GM21367 (cell line): ENCODE results near the gene NTRK2.

Experiments used
- ATAC-seq: cut with Tn5 transposase; IDR thresholded peaks from one replicate; pipeline ENCODE4 v1.9.1; 2021; ENCODE audit not compliant: unreplicated experiment

NTRK2 gene

DNA sequence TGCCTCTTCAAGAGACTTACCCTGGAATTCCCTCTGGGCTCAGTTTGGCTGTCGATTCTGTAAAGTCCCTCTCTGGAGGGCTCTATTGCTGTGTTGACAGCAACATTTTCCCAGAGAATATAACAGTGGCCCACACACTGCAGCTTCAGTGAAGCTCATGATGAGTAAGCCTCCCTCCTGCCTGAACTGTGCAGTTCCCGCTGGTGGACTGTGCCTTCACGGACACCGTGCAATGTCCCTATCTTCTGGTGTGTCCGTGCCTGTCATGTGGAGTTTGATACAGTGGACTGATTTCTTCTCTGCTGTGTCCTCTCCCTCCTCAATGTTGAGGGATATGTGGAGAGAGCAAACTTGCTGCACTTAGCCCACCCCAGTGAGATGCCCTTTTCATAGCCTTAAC is 109.0 kb downstream of the NTRK2 start:
- ATAC-seq = no peak

DNA sequence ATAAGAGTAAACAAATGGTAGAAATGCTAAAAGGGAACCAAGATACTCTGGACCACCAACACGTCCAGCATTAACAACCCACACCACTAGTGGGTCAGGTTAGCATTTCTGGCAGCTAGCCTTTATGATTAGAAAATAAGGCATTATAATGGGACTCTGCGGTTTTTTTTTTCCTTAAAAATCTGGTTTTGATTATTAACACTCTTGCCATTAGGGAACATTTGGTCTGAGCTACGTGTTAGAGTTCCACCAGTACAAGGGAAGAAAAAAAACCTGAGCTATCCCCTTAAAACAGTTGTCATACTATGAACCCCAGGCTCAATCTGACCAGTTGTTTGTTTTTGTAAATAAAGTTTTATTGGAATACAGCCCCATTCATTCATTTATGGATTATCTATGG is 110.4 kb downstream of the NTRK2 start:
- ATAC-seq = no peak

DNA sequence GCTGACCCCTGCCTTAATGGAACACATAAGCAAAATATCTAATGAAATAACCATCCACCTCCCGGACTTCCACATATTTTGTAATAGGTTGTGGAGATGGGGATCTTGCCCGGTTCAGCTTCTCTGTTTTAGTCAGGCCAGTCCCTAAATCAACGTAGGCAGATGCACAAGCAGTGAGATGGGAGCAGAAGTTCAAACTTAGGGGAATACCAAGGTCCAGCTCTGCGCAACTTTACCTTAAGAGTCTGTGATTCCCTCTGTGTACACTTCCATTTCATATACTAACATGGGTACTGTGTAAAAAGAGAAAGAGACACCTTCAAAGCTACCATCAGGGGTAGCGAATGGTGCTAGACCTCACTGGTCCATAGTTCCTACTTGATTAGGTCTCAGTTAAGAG is 110.9 kb downstream of the NTRK2 start:
- no peak for ATAC-seq

DNA sequence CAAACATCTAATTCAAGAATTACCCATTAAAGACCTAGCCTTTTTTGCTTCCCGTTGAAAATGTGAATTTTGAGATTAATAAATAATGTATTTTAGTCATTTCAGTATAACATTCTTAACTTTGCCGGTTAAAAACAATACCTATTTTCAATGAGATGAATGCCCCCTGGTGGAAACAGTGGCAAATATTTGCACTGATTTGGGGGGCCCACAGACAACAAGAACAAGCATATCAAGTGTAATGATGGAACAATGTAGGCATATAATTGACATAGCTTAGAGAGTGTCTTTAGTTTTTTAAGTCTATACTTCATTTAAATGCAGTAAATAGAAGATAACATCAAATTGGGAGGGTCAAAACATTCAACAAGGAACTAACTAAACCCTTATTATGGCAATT is 111.9 kb downstream of the NTRK2 start:
- no peak for ATAC-seq

DNA sequence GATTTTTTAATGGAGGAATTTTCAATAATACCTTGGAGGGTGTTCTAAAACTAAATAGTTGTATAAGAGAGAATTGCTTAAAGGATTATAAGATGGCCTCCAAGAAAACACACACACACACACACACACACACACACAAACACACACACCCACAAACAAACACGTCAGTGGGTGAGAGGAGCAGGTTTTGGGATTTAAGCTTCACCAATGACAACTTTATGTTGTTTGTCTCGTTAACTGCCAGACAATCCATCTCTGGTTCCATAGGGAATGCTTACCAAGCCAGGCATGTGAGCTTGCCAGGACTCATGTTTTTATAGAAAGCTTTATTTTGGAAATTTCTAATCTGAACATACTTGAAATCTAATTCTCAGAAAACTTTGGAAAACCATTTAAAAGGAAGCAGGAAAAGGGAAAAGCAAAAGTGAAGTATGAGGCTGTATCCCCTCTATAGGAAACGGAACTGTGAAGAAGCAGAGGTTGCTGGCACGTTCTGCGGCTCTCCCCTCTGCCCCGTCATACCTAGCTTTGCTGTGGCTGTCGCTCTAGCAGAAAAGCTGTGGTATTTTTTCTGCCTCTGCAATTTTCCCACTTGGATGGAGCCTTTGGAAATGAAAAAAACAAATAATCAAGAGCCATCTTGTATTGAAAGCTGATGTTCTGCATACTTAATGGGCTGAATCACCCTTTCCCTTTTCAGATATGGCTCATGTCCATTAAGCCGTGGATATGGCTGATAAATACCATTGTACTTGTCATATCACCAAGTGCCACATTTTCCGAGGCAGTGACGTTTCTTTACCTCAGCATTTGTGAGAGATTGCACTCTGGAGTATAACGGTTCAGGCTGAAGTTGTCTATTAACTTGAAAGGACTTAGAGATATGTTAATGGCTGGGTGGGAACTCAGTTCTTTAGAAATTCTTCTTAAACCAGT is 112.7 kb downstream of the NTRK2 start:
- ATAC-seq = no peak

DNA sequence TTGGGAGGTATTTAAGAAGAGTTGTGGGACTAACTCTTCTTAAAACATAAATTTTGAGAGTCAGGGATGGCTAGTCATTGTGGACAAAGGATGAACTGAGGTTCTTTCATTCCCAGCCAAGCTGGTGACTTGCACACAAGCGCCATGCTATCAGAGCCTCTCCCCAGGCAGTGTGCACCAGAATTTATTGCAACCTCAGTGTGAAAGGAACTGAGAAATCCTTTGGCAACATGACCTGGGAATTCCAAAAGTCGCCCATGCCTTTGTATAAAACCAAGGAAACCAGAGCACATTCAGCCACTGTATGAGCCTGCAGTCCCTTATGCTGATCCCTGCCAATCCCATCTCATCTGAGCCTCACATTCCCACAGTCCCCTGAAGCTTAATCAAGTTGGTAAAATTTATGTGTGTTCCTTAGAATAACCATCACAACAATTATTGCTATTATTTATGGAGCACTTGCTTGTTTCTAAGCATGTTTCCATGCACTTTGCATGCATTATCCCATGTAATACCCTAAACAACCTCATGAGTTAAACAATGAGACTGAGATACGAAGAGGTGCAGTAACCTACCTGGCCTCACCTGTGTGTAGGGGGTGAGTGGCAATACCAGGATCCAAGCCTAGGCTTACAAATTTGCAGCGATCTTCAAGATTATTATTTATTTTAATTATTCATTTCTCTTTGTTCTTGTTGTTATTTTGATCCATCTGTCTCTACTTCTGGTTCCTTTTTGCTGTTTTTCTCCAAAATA is 116.4 kb downstream of the NTRK2 start:
- no peak for ATAC-seq

DNA sequence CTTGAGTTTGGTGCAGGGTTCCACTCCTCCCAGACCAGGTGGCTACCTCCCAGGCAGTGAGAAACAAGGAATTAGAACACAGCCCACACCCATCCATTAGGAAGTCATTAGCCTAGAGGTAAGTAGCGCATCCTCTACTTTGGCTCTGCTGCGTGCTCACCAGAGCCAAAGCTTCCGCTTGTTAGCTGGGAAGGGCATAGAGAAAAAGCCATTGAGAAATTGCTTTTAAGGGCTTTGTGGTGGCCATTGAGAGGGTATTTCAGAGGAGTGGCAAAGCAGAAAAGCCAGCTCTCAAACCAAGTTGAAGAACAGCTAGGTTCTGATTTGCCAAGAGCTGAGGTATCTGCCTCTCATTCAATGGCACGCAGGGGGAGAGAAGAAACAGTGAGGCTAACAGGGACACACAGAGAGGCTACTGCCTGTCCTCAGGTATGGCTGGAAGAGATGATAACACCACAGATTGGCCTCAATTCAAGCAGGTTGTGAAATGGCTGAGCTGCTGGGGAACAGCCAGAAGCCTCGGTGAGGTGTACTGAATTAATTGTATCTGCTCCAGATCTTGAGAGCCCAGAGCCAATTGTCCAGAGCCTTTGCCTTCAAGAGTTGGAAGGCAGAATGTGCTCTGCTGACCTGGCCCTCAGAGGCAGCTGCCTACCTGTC is 119.4 kb downstream of the NTRK2 start:
- no peak for ATAC-seq

DNA sequence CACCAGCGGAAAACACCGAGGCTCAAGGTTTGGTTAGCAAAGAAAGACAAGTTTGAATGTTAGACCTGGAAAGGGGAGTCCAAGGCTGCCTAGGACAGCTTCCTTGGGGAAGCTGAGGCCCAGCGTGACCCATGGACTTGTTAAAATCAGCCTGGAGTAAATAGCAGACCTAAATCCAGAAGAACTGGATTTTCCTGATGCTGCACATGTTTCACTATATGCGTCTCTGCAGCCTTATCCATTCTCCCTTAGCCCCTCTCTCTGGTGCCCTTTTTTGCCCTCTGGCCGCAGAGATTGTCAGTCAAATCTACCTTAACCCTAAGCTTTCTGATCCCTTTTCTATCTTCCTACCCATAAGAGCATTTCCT is 119.9 kb downstream of the NTRK2 start:
- ATAC-seq = no peak

DNA sequence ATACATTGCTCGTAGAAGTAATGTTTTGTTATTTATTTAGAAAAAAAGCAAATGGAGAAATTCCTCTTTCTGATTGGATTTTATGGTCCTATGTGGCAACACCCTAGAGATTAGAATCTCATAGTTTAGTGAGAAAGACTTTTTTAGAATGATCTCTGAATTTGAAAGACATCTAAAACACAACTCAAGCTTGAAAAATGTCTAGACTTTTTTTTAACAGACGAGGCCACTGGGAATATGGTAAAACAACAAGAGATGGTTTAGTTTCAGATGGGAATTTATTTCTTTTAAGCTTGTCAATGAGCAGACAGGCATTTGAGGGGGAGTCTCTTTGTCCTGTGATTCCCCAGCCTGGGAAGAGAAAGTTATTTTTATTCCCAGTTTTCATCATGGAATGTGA is 122.1 kb downstream of the NTRK2 start:
- no peak for ATAC-seq

DNA sequence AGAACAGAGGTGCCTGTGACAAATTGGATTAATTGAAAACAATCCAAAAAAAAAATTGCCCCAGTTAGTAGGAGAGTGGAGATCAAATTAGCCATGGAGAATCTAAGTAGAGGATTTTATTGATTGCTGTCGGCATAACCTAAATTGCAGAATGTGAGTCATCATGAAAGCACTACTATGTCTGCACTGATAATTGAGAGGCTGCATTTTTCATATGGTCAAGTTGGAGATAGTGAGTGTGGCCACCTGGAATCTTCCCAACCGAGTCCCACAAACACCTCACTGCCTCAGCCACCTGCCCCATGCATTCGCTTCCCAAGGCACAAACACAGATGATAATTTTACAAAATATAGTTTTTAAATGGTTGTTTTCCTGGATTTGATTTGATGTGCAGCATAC is 123.7 kb downstream of the NTRK2 start:
- no peak for ATAC-seq

DNA sequence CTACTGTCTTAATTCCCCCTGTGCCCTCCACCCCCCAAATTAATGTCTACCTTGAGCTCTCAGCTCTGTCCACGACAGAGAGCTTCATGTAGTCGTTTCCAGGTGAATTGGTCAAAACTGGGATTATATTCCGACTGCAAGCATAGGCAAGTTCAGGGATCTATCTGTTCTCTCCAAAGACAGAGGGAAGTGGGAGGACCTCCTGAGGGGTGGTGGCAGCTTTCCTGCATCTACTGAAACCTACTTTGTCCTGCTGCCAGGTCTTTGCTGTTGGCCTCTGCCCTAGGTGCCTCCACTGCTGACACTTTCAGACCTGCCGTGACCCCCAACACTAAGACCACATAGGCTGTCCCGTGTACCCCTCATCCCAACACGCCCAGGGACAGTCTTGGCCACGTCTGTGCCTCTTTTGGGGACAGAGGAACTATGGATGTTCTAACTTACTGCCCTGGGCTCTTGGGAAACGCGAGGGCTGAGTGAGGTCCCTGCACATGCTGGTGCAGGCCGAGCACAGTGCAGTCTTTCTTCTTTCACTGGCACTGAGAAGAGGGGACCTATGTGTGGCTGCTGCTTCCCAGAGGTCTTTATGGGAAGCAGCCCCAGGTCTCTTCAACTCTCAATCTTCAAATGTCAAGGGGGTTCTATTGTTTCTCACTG is 125.6 kb downstream of the NTRK2 start:
- no peak for ATAC-seq

DNA sequence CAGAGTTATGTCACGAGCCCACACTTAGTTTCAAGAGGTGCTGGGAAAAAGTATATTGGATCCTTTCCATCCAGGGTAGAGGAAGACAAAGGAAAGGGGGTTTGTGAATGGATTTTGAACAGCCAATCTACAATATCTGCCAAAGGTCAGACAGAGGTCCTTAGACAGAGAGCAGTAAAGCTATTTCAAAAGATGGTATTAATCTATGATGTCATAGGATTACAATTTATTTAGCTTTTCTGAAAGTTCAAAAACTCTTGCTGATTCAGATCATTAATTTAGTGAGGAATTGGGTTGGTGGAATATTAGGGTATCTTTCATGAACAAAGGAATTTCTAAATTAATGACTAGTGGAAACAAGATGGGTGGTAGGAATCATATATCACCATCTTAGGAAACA is 126.9 kb downstream of the NTRK2 start:
- ATAC-seq = no peak

DNA sequence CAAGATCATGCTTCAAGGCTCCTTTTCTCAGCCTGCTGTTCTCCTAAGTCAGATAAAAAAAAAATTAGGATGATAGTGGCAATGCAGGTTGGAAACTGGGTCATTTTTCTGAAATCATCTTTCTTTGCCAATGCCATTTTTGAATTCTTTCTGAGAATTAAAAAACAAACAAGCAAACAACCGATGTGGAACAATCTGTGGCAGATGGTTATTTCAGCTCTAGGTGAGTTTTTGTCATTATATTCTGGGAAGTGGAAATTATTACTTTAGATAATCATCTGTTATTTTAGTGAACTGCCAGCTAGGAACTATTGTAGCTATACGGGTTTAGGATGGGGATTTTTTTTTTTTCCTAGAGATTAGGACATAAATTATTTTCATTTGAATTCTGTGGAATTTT is 129.7 kb downstream of the NTRK2 start:
- no peak for ATAC-seq

DNA sequence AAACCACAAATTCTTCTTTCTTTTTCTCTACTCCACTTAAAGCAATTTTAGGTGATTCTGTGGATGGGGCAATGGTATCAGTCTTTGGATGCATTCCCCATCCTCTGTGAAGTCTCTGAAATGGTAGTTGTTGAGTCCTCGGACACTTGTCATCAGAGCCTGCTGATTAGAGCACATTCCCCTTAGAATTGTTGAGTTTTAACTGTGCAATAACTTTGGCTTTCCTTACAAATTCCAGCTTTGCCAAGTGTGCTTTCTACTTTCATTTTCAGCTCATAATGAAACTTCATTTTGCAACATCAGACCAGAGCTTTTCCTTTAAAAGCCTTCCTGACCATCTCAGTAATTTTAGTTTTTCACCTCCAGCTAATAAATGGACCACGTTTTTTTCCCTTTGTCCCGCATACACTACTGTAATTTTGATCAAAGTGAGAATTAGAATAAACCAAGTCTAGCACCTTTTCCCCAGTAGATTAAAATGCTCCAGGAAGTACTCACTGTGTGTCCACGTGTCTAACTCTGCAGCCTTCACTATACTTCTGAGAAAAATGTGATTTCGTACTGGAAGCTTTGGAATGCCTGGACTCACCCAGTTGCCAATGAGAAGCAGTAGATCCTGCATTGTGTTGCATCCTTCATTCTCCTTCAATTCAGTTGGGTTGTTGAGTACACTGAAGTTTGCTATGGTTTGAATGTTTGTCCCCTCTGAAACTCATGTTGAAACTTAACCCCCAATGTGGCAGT is 135.6 kb downstream of the NTRK2 start:
- ATAC-seq = no peak

DNA sequence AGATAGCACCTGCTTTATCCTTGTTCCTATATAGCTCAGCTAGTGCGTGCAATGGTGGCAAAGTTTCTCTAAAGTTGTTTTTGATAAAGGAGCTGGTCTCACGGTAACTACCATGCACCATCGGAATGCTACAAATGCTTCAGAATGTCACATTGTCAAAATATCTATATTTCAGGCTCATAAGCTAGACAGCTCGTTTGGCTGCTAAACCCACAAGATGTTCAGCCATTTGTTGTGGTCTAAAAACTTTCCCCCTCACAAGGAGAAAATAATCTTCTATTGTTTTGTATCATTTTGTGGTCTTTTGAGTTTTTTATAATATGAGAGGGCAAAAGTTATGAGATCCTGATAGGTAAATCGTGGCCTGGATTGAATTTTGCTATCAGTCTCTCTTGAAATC is 137.9 kb downstream of the NTRK2 start:
- no peak for ATAC-seq

DNA sequence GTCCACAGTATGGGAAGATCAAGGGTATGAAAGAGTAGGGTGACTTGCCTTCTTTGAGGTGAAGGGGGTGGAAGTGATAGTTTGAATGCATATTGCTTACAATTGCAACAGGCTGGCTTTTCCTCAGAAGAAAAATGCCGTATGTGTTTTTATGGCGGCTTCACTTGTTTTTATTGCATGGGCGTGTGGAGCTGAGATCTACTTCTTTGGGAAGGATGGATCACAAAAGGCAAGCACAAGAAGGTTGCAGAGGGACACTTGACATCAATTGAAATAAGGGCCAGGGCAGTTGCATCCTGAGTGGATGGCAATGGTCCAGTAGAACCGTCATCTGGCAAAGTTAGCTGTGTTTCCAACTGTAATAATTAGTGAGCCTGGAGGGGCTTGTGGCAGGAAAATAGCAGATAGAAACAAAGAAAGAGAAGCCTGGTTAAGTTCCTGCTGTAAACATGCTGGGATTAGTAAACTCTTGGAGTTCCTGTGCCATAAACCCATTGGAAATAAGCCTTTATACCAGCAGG is 138.4 kb downstream of the NTRK2 start:
- ATAC-seq = no peak

DNA sequence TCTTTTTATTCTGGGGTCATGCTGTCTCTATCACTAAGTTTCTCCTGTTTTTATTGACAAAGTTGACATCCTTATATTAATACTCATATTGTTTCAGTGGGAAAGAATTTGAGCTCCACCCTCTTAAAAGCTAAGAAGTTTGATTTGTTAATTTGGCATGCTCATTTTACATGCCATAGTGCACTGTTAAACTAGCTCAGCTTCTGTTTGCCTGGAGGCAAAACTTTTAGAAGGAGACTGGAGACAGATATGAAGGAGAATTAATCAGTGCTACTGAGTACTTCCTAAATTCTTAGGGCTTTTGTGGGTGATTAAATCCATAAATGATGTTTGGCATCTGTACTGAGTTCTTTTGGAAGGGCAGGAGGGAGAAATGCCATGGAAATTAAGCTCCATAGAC is 138.9 kb downstream of the NTRK2 start:
- ATAC-seq = no peak

DNA sequence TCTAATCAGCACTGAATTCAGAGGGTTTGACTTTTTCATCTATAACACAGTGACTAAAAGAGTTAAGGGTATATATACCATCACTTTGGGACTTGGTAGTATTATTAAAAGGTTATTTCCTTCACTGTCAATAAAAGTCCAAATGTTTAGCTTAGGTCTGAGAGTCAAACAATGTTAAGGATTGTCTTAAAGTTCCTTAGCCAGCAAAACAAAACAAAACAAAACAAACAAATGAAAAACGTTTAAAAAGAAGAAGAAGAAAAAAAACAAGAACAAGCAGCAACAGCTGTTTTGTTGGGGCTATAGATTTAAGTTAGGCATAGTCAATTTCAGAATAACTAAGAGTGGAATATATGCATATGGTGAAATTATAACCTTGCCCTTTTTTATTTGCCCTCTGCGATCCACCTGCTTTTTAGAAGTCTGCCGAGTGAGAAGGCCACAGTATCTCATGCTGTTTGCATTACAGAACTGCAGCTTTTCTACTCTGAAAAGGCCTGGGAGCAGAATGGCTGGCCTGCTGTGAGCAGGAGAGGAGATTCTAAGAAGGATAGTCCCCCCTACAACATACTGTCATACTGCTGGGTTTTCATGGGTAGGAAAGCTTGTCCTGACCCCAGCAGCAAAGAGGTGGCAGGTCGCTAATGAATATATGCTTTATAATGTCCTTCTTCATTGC is 141.7 kb downstream of the NTRK2 start:
- no peak for ATAC-seq

DNA sequence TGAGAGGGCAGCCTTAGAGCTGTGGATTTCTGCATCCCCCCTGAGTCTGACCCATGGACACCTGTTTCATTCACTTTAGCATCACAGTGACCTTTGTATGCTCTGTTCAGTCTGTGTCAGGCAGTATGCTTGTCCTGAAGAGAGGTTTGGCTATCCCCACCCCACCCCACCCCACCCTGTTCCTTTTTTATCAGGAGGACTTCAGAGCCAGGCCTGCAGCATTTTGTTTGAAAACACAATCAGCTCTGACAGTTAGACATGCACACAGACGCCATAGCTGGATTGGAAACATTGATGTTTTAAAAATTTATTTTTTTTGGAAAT is 142.2 kb downstream of the NTRK2 start:
- no peak for ATAC-seq

DNA sequence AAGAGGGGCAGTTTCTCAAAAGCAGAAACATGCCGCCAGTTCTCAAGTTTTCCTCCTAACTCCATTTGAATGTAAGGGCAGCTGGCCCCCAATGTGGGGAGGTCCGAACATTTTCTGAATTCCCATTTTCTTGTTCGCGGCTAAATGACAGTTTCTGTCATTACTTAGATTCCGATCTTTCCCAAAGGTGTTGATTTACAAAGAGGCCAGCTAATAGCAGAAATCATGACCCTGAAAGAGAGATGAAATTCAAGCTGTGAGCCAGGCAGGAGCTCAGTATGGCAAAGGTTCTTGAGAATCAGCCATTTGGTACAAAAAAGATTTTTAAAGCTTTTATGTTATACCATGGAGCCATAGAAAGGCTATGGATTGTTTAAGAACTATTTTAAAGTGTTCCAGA is 142.8 kb downstream of the NTRK2 start:
- no peak for ATAC-seq
